HFFc6 (cell line): ENCODE data around the gene CAMK2B. TPM values are rescaled to one million over a fixed set of nuclear protein-coding genes. Genes with fewer than 3 reads are reported as not detected.

Experiments
- DNase-seq: peaks from one replicate; pipeline ENCODE4 v3.0.0-alpha.2; 2018
- H3K27ac Mint-ChIP-seq: 2 replicates; pipeline ENCODE4 v1.8.0; 2020; ENCODE audit warnings: mild to moderate bottlenecking, mixed read lengths
- H3K27me3 Mint-ChIP-seq: 2 replicates; pipeline ENCODE4 v1.8.0; 2021; ENCODE audit warnings: mild to moderate bottlenecking, moderate library complexity, mixed read lengths; ENCODE audit not compliant: insufficient read depth
- H3K36me3 Mint-ChIP-seq: 2 replicates; pipeline ENCODE4 v1.8.0; 2021; ENCODE audit warnings: low read depth, mixed read lengths
- H3K4me1 Mint-ChIP-seq: 2 replicates; pipeline ENCODE4 v1.8.0; 2020; ENCODE audit warnings: low read depth, mixed read lengths
- H3K4me3 Mint-ChIP-seq: 2 replicates; pipeline ENCODE4 v1.8.0; 2020; ENCODE audit warnings: mild to moderate bottlenecking, moderate library complexity, mixed read lengths
- H3K9me3 Mint-ChIP-seq: 2 replicates; pipeline ENCODE4 v1.8.0; 2020; ENCODE audit warnings: mild to moderate bottlenecking, mixed read lengths
- CTCF ChIP-seq: fragments of 200-600 bp; sonication (generic); IDR thresholded peaks from 2 replicates; pipeline ENCODE4 v1.5.0; 2021; ENCODE audit warnings: antibody characterized with exemption, mild to moderate bottlenecking
- total RNA-seq, 6 experiments: library from RNA; stranded (reverse); fragmentation: NEBNext Ultra II Directional; extraction: Animal tissue kit (Norgen Biotek cat#: 25700); gene quantifications; 2 replicates in 1 of 6; 3 replicates in 5 of 6; pipeline ENCODE4 v1.2.3, GENCODE V29; 2021

CAMK2B gene
- total RNA-seq, 6 experiments from 2014 or later: 0.11 to 0.41 TPM; not detected in 4

GRCh38 chr7:44188480-44189225, 136.7 kb downstream of the CAMK2B start:
- H3K4me3 Mint-ChIP-seq: no peak overlapping the region
- peaks cover 5% of the 10 kb centered on the region; the same call in 1 of the 2 replicates for H3K27me3 Mint-ChIP-seq
- no peak for TF ChIP-seq CTCF

GRCh38 chr7:44187636-44188416, 137.6 kb downstream of the CAMK2B start:
- Mint-ChIP-seq H3K4me3 (no peak overlapping the region), H3K9me3 (peaks cover 7% of the 10 kb centered on the region), H3K27ac (no peak overlapping the region), H3K36me3 (peaks cover 9% of the 10 kb centered on the region), H3K27me3 (peaks cover 2% of the 10 kb centered on the region; the same call in 1 of the 2 replicates), H3K4me1 (peaks cover 18% of the 10 kb centered on the region)
- DNase-seq: no peak
- TF ChIP-seq CTCF: no peak

More at GRCh38 chr7:44188480-44189225, 136.7 kb downstream of the CAMK2B start:
- H3K4me1 Mint-ChIP-seq: peaks cover 18% of the 10 kb centered on the region
- peaks cover 2% of the 10 kb centered on the region for H3K36me3 Mint-ChIP-seq
- H3K27ac Mint-ChIP-seq: no peak overlapping the region
- no peaks in the 10 kb centered on the region for H3K9me3 Mint-ChIP-seq
- no peak for DNase-seq

- Mint-ChIP-seq H3K4me3 (no peak overlapping the region), H3K4me1 (peaks cover 18% of the 10 kb centered on the region), H3K27ac (no peak overlapping the region), H3K36me3 (peaks cover 18% of the 10 kb centered on the region), H3K9me3 (peaks cover 16% of the 10 kb centered on the region), H3K27me3 (peaks cover 9% of the 10 kb centered on the region)
- no peak for DNase-seq
- TF ChIP-seq CTCF: no peak
Observed at GRCh38 chr7:44186736-44187135, 138.7 kb downstream of the CAMK2B start.

- H3K27ac Mint-ChIP-seq: no peak overlapping the region
Observed at GRCh38 chr7:44185729-44186128, 139.7 kb downstream of the CAMK2B start.

More at GRCh38 chr7:44185729-44186128, 139.7 kb downstream of the CAMK2B start:
- no peak for DNase-seq
- peaks cover 16% of the 10 kb centered on the region for H3K9me3 Mint-ChIP-seq
- H3K4me1 Mint-ChIP-seq: peaks cover 18% of the 10 kb centered on the region
- TF ChIP-seq CTCF: no peak
- H3K27me3 Mint-ChIP-seq: peaks cover 9% of the 10 kb centered on the region
- H3K4me3 Mint-ChIP-seq: no peak overlapping the region
- H3K36me3 Mint-ChIP-seq: peaks cover 18% of the 10 kb centered on the region
